HG03196 (cell line): ENCODE measurements around the gene AKR1B1.

ENCODE experiments used
- ATAC-seq: cut with Tn5 transposase; IDR thresholded peaks from one replicate; pipeline ENCODE4 v1.9.1; 2021; ENCODE audit not compliant: unreplicated experiment

Gene AKR1B1

DNA sequence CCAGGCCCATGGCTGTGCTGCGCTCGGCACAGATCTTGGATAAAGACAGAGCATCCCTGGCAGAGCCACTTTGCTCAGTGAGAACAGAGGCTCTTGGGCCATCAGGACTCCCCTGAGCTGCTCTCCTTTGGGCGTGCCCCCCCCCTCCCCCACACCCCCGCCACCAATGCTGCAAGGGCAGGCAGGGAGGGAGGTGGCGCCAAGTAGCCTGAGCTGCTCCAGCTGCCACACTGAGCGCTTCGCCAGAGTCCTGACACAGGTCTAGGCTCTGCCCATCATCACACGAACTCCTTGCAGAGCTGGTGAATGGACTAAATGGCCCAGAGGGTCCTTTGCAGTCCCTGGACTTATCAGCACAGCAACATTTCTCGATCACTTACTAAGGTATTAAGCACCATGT is 12.5 kb downstream of the AKR1B1 start:
- ATAC-seq: no peak

DNA sequence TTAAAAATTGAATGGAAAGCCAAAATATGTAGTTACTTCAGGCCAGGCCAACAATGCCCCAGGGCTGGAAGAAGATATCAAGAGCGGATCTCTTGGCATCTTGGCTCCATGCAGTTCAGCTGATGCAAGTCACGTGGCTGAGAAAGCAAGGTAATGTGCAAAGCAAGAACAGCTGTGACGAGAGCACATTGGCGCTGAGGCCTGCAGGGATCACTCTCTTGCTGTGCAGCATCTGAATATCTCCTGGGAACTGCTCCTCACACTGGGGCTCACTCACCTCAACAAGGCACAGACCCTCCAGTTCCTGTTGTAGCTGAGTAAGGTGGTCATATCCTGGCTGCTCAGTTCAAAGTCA is 14.0 kb downstream of the AKR1B1 start:
- no peak for ATAC-seq

DNA sequence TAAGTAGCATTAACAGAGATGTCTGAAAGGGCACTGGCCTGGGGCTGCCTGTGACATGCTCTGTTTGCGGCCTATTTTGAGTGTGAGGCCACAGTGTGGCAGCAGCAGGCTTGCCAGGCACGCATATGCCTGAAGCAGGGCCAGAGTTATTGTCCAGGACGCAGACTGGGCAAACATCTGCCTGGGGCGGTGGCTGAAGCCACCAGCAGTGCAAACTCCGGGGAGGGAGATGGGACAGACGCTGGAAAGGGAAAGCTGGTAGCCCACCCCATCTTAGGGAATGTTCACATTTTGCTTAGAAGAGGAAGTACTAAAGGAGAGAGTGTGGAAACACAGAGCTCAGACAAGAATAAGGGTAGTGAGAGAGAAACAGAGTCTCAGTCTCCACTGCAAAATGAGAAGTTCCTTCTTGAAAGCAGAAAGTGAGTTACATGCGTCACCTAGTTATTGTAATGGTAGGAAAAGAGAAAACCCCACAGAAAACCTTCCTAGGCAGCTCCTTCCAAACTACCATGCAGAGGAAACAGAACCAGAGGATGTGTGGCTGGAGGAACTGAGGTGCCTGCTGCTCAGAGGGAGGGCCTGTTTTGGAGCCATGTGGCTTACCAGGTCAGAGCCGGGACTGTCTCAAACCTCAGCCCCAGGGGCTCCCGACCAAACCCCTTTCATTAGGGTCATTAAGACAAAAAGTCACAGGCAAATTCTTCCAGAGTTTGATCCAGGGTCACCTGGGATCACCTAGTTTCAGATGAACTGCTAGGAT is 14.5 kb downstream of the AKR1B1 start:
- ATAC-seq: no peak

DNA sequence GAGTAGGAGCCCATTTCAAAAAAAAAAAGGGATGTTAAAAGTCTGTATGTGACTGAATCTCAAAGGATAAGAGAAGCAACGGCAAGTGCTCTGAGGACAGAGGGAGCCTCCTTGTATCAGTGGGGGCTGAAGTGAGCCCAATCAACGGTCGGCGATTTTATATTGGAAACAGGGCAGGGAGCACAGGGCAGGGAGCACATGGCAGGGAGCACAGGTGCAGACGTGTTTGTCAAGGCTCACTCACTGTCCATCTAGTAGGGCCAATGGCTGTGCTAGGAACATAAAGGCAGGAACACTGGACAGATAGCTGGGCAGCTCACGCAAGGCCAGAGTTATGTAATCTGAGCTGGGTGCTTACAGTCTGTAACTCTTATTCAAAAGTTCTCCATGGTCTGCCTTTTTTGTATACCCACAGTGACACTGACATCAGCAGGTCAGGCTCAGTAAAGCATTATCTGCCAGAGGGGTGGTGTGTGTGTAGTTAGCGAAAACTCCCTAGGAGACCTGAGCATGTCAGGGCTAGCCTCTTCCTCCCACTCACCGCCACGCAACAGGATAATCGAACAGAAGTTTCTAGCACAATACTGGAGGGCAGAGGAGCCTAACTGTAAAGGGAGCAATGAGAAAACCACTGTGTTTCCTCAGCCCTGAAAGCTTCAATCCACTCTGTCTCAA is 15.4 kb downstream of the AKR1B1 start:
- ATAC-seq: no peak

DNA sequence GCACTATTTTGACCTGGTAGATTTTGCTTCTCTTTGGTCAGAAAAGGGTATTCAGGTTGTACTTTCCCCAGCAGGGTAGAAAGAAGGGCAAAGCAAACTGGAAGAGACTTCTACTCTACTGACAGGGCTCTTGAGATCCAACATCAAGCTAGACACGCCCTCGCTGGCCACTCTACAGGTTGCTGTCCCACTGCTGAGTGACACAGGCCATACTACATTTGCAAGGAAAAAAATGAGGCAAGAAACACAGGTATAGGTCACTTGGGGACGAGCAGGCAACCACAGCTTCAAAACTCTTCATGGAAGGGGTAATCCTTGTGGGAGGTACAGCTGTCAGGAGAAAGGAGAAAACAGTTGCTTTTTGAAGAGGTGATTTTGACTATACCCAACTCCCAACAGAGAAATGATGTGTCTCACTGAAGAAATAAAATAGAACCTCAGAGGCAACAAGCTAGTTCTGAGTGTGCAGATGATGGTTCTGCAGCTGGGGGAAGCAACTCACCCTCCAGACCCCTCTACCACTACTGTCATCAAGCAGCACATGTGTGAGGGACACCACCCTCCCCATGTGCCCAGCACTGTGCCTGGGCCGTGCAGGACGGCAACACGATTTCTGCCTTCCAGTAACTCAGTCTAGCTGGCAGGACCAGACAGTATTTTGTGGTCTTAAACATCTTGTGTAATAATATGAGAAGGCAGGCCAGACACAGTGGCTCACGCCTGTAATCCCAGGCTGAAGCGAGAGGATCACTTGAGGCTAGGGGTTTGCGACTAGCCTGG is 16.3 kb downstream of the AKR1B1 start:
- ATAC-seq: no peak

DNA sequence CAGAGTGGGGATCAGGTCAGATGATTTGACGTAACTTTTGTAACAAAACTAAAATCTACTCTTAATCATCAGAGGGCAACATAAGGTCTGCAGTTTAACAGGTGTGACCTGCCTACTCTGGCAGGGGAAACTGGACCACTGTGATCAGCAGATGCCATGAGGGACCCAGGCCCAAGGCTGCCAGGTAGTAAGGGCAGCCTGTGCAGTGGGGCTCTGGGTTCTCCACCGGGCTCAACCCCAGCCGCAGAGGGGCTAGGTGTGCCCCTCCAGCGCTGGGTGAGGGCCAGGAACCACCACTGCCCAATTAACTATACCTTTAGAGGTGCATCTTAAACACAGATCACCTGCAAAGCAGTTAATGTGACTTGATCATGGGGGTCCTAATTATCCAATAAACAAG is 17.6 kb downstream of the AKR1B1 start:
- ATAC-seq: no peak

DNA sequence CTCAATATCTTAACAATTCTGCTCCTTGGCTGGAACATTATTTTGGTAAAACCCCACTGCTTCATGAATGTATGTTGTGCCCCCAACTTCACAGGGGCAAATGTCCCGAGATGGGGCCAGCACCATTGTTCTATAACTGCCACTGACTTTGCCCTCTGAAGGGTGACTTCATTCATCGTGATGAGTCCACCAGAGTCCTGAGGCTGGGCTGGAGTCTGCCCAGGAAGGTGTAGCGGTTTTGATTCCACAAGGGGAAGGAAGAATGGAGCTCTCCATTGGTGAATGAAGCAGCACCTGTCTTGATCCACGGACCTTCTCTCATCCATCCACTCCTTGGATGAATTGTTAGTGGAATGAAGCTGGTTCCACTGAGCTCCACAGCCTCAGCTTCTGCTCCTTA is 18.4 kb downstream of the AKR1B1 start:
- no peak for ATAC-seq

DNA sequence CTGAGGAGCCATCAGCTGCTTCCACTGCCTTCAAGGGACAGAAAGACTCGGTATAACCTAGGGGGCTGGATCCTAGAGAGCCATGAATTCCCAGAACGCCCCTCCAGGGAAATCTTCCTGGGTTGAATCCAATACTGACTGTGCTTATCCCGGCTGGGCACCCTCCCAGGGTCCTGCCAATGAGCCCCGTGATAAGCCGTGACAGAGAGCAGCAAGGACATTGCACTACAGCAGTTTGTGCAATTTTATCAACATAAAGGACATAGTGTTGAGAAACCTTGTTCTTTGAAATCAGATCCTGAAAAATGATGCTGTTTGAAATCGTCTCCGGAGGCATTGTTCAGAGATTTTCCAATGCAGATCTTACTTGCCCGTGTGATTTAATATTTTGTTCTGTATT is 18.8 kb downstream of the AKR1B1 start:
- no peak for ATAC-seq

DNA sequence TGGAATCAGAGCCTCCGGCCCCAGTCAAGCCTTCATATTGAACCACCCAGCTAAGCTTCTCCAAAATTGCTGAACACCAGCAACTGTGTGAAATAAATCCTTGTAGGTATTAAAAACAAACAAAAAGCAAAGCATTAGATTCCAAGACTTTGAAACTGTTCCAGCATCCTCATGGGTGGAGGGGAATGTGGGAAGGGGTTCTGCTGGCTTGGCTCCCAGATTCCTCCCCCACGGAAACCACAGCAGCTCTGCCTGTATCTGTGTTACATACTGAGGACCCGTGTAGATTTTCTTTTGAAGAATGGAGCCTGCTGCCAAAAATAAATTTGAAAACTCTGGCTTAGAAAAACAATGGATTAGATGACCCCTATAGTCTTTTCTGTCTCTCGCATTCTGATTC is 20.0 kb downstream of the AKR1B1 start:
- no peak for ATAC-seq

DNA sequence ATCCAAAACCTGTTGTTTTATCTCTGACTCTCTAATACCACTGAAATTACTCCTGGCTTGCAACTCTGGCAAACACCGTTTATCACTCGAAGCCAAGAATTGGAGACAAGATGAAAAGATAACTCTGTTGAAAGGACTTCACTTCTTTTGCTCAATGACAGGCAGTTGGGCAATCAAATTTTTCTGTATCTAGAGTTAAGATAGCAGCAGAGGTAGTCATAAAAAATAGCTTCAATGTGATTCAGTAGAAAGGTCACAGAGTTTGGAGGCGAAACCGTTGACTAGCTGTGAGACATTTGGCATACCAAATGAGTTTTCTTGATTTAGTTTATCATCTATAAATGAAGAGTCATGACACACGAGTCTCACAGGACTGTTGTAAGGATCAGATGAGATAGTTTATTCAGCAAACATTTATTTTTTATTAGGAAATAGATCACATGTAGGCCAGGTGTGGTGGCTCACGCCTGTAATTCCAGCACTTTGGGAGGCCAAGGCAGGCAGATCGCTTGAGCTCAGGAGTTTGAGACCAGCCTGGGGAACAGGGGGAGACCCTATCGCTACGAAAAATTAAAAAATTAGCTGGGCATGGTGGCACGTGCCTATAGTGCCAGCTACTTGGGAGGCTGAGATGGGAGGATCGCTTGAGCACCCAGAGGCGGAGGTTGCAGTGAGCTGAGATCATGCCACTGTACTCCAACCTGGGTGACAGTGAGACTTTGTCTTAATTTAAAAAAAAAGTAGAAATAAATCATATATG is 23.6 kb downstream of the AKR1B1 start:
- no peak for ATAC-seq

DNA sequence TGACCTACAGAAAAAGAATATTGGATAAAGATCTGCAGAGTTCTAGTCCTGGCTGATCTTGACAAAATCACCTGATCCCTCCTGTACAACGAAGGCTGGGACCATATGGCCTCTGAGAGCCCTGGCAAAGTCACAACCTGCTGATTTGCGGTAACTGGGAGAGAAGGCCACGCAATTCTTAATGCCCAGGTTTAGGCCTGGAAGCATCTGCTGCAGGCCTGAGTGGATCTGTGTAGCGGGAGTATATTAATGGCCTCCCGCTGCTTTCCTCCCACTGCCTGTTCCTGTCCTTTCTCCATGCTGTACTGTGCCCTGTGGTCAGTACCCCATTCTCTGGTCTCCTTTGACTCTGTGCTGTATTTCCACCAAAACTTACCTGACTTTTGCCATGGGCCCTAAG is 24.2 kb downstream of the AKR1B1 start:
- no peak for ATAC-seq

DNA sequence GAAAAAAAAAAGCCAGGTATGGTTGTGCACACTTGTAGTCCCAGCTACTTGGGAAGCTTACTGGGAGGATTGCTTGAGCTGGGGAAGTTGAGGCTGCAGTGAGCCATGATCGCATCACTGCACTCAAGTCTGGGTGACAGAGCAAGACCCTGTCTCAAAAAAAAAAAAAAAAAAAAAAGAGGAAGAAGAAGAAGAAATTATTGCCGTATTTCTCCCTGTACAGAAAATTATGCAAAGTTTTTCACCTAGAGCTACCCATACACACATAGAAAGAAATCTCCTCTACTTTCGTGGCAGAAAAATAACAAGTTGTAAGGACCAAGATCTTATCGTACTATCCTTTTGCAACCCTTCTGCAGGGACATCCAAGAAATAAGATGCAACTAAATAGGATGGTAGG is 25.5 kb downstream of the AKR1B1 start:
- no peak for ATAC-seq

DNA sequence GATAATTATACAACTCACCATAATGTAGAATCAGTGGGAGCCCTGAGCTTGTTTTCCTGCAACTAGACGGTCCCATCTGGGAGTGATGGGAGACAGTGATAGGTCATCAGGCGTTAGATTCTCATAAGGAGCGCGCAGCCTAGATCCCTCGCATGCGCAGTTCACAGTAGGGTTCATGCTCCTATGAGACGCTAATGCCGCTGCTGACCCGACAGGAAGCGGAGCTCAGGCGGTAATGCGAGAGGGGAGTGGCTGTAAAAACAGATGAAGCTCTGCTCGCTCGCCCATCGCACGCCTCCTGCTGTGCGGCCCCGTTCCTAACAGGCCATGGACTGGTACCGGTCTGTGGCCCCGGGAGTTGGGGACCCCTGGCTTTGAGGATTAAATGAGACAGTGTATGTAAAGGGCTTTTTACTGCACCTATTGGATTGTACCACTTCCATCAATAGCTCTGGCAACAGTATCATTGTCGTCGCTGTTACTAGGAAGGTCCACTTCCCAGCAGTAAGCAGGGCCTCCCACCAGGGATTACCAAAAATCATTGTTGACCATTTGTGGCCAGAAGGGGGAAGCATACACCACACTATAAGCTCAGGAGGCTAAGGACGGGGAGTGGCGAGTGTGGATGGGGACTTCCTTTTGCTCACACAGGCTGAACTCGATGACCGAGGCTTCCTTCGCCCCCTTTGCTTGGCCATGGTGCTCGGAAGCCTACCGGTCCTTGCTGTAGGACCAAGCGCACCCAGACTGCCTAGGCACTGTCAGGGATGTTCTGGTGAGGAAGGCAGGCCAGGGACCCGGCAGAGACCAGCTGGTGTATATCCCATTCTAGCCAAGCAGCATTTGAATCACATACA is 26.4 kb downstream of the AKR1B1 start:
- peak; percentile 96 for ATAC-seq

DNA sequence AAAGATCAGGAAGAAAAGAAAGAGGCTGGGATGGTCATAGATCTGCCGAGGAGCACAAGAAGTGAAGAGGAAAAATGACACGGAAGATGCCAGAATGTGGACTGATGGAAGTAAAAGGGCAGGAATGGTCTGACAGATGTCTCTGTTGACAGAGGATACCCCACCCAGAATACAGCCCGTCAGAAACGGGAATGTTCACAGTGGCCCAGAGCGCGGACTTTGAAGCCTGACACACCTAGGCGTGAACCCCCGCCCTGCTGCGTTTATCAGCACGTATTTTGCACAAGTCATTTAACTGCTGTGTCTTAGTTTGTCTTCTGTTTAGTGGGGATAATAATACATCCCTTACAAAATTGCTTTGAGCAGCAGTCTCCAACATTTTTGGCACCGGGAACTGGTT is 27.1 kb downstream of the AKR1B1 start:
- ATAC-seq: no peak

DNA sequence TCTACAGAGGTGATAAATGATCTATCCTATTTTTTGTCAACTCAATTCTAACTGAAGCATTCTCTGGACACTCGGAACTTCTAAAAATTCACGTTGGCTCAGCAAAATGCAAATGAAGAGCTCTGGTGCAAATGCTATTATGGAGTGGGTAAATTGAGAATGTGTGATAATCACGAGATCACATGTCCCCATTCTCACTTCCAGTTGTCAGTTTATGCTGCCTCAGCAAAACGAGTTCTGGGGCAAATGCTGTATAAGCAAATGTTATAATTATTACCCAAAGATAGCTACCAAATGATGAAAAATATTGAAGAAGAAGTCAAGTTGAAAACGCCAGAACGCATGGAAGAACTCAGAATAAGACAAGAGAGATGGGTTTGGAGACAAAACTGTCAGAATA is 29.4 kb downstream of the AKR1B1 start:
- no peak for ATAC-seq

DNA sequence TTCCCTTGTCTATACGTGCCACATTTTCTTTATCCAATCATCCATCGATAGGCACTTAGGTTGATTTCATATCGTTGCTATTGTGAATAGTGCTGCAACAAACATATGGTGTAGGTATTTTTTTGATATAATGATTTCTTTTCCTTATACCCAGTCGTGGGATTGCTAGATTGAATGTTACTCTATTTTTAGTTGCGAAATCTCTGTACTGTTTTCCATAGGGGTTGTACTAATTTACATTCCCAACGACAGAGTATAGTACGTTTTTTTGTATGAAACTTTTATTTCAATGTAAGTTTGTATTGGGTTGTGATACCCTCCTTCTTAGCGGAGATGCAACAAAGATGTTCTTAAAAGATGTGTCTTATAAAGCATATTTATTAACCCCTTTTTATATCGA is 30.0 kb downstream of the AKR1B1 start:
- ATAC-seq: no peak

DNA sequence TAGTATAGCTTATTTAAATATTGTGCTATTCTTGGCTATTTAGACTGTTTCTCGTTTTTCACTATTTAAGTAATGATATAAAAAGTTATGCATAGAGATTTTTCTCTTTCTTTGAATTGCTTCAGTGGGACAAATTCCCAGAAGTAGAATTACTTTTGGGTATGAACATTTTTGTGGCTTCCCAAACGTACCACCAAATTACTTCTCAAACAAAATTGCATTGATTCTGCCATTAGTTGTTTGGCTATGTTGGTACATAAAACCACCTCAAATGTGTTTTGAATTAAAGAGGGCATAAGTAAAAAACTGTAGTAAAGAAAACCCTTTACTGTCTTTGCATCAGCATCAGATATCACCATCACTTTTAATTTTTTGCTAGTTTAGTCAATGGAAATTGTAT is 31.0 kb downstream of the AKR1B1 start:
- no peak for ATAC-seq

DNA sequence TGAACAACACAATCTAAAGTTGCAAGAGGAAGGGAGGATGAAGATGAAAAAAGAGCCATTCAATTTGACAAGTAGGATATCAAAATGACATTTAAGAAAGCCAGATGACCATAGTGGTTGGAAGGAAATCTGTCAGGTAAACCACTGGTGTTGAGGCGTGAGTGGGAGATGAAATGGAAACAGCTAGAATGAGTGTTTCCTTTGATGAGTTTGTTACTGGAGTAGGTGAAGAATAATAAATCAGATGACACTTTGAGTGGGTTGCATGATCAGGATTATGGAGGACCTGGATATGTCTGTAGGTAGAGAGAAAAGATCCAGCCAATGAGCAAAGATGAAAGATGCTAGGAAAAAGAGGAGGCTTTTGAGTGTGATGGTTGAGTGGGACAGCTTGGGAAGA is 33.1 kb downstream of the AKR1B1 start:
- ATAC-seq: no peak

DNA sequence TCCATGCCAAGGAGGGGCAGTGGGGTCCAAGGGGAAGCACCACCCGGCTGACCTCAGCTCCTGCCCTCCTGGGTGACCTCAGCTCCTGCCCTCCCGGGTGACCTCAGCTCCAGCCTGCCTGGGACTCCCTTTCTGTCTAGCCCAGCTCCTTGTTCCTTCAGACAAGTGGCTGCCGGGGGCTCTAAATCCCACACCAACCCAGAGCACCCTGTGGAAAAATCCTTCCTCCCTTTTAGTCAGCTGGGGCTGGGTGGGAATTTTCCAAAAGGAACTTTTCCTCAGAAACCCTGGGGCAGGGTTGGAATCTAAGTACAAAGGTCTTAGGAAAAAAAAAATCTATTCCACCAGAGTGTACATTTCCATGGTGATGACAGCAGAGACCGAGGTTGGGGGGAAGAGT is 36.3 kb downstream of the AKR1B1 start:
- no peak for ATAC-seq

DNA sequence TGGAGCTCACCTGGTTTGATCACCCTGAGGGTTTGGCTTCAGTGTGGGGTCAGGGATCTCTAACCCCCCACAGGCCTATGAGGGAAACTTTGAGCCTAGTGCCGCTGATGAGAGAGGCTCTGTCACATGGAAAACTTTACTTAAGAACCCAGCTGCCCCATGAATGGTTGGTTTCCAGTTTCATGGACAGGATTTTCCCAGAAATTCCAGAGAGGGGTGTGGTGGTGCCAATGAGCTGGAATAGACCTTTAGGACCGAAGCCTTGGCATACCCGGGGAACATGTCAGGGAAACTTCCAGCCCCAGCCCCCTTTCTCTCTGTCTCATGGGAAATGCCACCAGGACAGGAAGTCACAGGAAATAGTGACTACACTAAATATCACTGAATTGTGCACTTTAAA is 36.9 kb downstream of the AKR1B1 start:
- ATAC-seq: no peak
